Small intestine (tissue), 7 donors: ENCODE data around the gene HES5. TPM values are rescaled to one million over a fixed set of nuclear protein-coding genes. Genes with fewer than 3 reads are reported as not detected.

ENCODE experiments used
- DNase-seq, 2 donors: peaks; one replicate each; pipeline versions ENCODE4 v3.0.0 to v3.0.0-alpha.2; 2013
- FAIRE-seq: peaks from 2 replicates; lab custom pipeline; 2012; peaks lifted over from hg19 to GRCh38; lab: Jason Lieb, UNC
- H3K27ac ChIP-seq, 3 donors: one replicate each; pipeline ENCODE4 v1.5.1; 2013; ENCODE audit warnings: low read length in 2 of 3, mild to moderate bottlenecking in 2 of 3, control low read depth in 1 of 3, inconsistent platforms in 1 of 3, low read depth in 1 of 3, moderate library complexity in 1 of 3
- H3K27me3 ChIP-seq, 3 donors: one replicate each; pipeline ENCODE4 v1.6.1; 2013; ENCODE audit warnings: low read length in 3 of 3, inconsistent platforms in 1 of 3; ENCODE audit not compliant: control insufficient read depth in 3 of 3, insufficient read depth in 3 of 3
- H3K36me3 ChIP-seq, 3 donors: one replicate each; pipeline ENCODE4 v1.6.1; 2013; ENCODE audit warnings: low read length in 3 of 3, inconsistent platforms in 1 of 3, low read depth in 1 of 3, mild to moderate bottlenecking in 1 of 3, moderate library complexity in 1 of 3; ENCODE audit not compliant: control insufficient read depth in 3 of 3, insufficient read depth in 2 of 3
- H3K4me1 ChIP-seq, 3 donors: one replicate each; pipeline ENCODE4 v1.6.1; 2013; ENCODE audit warnings: low read length in 2 of 3, inconsistent platforms in 1 of 3, low read depth in 1 of 3, mild to moderate bottlenecking in 1 of 3, moderate library complexity in 1 of 3; ENCODE audit not compliant: control insufficient read depth in 3 of 3, insufficient read depth in 2 of 3
- H3K4me3 ChIP-seq, 3 donors: one replicate each; pipeline ENCODE4 v1.5.1; 2013; ENCODE audit warnings: low read length in 3 of 3, control low read depth in 1 of 3, inconsistent platforms in 1 of 3, low read depth in 1 of 3, mild to moderate bottlenecking in 1 of 3, moderate library complexity in 1 of 3
- H3K9me3 ChIP-seq, 2 donors: one replicate each; pipeline ENCODE4 v1.6.1; 2013; ENCODE audit warnings: low read depth in 1 of 2, low read length in 1 of 2; ENCODE audit not compliant: control insufficient read depth in 2 of 2, insufficient read depth in 1 of 2
- WGBS, 3 donors: extraction: QIAGEN DNeasy Blood & Tissue Kit; methylation state at CpG; one replicate each; pipeline ENCODE4 v1.1.7; 2013; 5-methylcytosine and 5-hydroxymethylcytosine counted together
- polyA plus RNA-seq, 4 donors: library from polyadenylated mRNA; stranded (reverse) in 3 of 4; unstranded in 1 of 4; fragments of 200-250 nt in 3 of 4; fragments of 120-200 nt in 1 of 4; gene quantifications; one replicate each; pipeline versions ENCODE4 v1.2.1 to v1.2.3, GENCODE V29; 2013
- donor health status: healthy with polysubstance abuse.
- donor health status: control.
- donor health status: control.
- donor health status: Bipolar disorder and iron deficiency.
- donor health status: healthy.

HES5 gene
- polyA plus RNA-seq, 4 donors: 0.19 to 0.30 TPM; not detected in 2

DNA sequence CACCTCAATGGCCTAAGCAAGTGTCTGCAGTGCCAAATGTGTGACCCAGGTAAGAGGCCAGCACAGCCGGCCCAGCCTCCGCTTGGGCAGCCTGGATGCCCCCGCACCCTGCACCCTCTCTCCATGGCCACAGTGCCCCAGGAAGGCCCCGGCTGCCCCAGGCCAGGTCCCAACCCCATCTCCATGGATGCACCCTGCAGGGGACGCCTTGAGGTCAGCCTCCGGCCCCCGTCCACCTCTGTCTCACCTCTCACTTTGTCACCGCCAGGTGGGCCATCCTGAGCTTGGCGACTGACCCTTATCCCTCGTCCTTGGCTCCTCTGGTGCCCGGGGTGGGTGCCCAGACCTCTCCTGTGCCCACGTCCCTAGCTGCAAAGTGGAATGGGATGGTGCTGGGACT lies 28.4 kb upstream of the HES5 start:
- Histone ChIP-seq H3K27me3 (no peaks in the 10 kb centered on the region), H3K4me3 (peak overlapping the region in 2 of 3 donors; percentile 90 to 92), H3K9me3 (no peaks in the 10 kb centered on the region), H3K36me3 (peaks cover 5 to 83% (median 15%) of the 10 kb centered on the region in 3 donors), H3K27ac (peak overlapping the region in 1 of 3 donors; percentile 99), H3K4me1 (peaks cover 0 to 80% (median 5%) of the 10 kb centered on the region in 3 donors)
- DNase-seq (no peak), FAIRE-seq (no peak)
- WGBS, 3 donors: 94% methylated on average over 11 to 12 of the region's 12 CpGs

DNA sequence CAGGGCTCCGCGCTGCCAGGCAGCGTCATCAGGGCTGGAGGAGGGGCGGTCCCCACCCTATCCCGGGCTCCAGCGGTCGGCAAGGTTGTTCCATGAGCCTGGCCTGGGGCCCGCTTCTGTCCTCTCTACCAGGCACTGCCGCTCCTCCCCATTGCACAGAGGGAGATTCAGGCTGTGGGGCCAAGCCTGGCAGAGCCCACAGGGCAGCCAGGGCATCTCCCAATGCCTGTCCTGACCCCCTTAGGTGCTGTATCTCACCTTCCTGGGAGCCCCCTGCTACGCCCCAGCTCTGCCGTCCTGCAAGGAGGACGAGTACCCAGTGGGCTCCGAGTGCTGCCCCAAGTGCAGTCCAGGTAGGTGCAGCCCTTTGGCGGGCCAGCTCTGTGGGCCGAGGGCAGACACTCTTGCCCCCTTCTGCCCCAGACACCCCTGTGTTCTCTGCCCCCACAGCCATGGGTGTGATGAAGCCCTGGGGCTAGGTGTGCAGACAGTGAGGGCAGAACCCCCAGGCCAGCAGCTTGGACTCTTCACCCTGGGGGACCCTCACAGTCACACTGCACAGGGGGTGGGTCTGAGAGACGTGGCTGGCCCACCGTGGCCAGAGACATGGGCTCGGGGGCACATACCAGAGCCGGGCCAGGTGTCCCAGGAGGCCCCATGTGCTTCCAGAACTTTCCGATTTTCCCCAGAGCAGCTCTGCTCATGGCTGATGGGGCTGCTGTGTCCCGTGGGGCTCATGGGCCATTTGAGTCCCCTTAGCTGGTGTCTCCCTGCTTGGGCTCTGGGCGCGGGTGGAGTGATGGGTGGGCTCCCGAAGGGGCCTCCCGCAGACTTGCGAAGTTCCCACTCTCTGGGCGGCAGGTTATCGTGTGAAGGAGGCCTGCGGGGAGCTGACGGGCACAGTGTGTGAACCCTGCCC lies 27.7 kb upstream of the HES5 start:
- Histone ChIP-seq H3K9me3 (no peaks in the 10 kb centered on the region), H3K27me3 (no peaks in the 10 kb centered on the region), H3K27ac (peak overlapping the region; percentile 96 to 99 (median 98)), H3K4me3 (peak overlapping the region; percentile 74 to 92 (median 90)), H3K36me3 (peaks cover 0 to 76% (median 12%) of the 10 kb centered on the region in 3 donors), H3K4me1 (peaks cover 0 to 73% (median 5%) of the 10 kb centered on the region in 3 donors)
- DNase-seq: peak in 1 of 2 donors; percentile 87
- 51 to 74% (median 65%) methylated on average over 28 to 30 of the region's 30 CpGs for WGBS, 3 donors
- FAIRE-seq: no peak

DNA sequence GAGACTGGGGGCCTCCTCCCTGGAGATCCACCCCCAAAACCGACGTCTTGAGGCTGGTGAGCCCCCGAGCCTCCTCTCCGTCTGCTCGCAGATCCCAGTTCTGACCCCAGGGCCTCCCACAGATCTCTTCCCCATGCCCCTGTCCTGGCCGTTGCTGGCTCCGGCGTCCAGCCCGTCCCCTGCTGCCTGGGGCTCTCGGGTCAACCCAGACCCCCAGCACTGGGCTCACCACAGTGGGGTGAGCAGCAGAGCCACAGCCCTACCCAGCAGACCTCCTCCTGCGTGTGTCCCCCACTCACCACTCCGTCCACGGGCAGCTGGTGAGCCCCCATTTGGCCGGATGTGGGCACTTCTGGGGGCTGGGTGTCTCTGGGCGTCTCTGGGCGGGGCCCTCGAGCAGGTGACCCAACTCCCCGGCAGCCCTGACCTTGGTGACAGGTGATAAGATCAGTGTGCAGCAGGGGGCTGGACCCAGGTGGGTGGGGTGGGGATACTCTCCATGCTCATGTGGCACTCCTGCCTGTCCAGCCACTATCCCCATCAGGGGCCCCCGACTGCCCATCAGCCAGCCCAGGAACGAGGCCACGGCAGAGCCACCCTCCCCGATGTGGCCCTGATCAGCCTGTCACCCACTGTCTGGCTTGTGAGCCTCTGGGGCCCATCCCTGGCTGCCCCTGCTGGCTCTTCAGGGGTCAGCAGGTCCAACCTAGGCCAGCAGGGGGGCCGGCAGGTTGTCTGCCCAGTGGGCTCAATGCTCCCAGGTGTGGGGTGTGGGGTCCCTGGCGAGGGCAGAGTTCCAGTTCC lies 26.8 kb upstream of the HES5 start:
- DNase-seq (peak; percentile 87 to 93), FAIRE-seq (no peak)
- H3K4me3 ChIP-seq: peak overlapping the region; percentile 74 to 92 (median 90)
- peak overlapping the region; percentile 96 to 99 (median 98) for H3K27ac ChIP-seq
- H3K9me3 ChIP-seq: no peaks in the 10 kb centered on the region
- H3K36me3 ChIP-seq: peaks cover 0 to 72% (median 12%) of the 10 kb centered on the region in 3 donors
- no peaks in the 10 kb centered on the region for H3K27me3 ChIP-seq
- 1 to 9% (median 5%) methylated on average over 23 to 24 of the region's 24 CpGs for WGBS, 3 donors
- H3K4me1 ChIP-seq: peaks cover 0 to 64% (median 5%) of the 10 kb centered on the region in 3 donors

DNA sequence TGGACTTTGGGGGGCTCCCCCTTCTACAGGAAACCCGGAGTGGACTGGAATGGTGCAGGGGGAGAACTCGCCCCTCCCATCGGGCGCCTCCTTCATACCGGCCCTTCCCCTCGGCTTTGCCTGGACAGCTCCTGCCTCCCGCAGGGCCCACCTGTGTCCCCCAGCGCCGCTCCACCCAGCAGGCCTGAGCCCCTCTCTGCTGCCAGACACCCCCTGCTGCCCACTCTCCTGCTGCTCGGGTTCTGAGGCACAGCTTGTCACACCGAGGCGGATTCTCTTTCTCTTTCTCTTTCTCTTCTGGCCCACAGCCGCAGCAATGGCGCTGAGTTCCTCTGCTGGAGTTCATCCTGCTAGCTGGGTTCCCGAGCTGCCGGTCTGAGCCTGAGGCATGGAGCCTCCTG lies 26.2 kb upstream of the HES5 start, which contains the start of gene TNFRSF14:
TNFRSF14 (plus strand) TSS at position 95 of the 401 bp plus-strand sequence; CDS start at position 389, 294 bp downstream.
- peaks cover 0 to 70% (median 8%) of the 10 kb centered on the region in 3 donors for H3K36me3 ChIP-seq
- H3K4me1 ChIP-seq: peaks cover 0 to 58% (median 5%) of the 10 kb centered on the region in 3 donors
- WGBS, 3 donors: 0 to 1% (median 1%) methylated on average over 14 to 16 of the region's 16 CpGs
- H3K9me3 ChIP-seq: no peaks in the 10 kb centered on the region
- peak within 1 kb of the TSS; percentile 74 to 92 (median 90) for H3K4me3 ChIP-seq
- no peak for FAIRE-seq
- H3K27ac ChIP-seq: peak within 1 kb of the TSS; percentile 96 to 99 (median 98)
- no peaks in the 10 kb centered on the region for H3K27me3 ChIP-seq
- peak; percentile 79 to 87 for DNase-seq

DNA sequence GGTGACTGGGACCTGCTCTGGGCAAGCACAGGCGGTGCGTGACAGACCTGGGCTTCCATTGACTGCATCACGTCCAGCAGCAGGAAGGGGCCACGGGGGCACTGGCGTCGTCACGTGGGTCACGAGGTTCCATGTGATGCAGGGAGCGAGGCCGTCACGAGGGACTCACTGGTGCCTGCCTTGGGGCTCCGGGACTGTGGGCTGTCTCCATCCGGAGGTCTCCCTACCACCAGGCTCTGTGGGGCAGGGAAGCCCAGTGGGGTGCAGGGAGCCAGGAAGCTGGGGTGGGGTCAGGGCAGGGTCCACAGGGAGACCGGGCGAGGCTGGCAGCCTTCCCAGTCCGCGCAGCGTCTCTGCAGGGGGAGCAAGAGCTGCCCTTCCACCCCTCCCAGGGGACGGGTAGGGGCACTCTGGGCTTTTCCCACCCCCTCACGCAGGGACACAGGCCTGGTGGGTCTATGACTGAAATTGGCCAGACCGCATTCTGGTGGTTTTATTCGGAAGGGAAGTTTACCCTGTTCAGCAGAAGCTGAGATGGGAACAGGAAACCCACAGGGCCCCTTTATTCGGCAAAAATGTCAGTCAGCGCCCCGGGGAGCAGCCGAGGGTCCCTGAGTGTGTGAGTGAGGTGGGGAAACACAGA lies 25.7 kb upstream of the HES5 start:
- peak overlapping the region; percentile 96 to 99 (median 98) for H3K27ac ChIP-seq
- peak; percentile 90 to 95 for DNase-seq
- no peaks in the 10 kb centered on the region for H3K9me3 ChIP-seq
- no peak for FAIRE-seq
- H3K36me3 ChIP-seq: peaks cover 0 to 68% (median 5%) of the 10 kb centered on the region in 3 donors
- WGBS, 3 donors: 0 to 3% (median 1%) methylated on average over 21 to 26 of the region's 26 CpGs
- no peaks in the 10 kb centered on the region for H3K27me3 ChIP-seq
- H3K4me1 ChIP-seq: peaks cover 0 to 53% (median 5%) of the 10 kb centered on the region in 3 donors
- peak overlapping the region; percentile 74 to 92 (median 90) for H3K4me3 ChIP-seq

DNA sequence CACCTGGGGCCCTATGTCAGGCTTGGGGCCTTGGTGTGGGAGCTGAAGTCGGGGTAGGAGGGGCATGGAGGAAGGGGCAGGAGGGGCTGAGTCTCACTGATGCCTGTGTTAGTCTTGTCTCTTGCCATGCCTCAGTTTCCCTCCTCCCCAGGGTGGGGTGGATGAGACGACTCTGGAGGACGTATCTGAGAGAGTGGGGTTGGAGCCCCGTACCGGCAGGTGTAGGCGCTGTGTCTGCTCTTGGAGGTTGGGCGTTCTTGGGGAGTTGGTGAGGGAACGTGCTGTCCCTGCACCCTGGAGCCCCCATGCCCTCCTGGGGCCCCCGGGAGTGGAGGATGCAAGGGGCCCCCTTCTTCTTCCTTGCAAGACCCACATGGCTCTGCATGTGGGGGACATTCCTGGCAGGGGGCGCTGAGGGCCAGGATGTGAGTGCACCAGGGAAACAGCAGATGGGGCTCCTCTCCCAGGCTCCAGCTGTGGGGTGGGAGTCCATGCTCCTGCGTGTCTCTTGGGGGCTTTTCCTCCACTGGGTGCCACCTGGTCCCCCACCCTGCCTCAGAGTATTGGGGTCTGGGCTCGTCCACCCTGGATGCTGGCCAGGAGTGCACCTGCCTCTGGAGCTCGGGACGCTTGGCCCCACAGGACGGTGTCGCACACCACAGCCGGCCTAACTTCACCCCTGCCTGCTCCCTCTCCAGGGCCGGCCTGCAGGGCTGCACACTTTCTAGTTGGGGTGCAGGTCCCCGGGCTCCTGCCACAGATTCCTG lies 24.7 kb upstream of the HES5 start:
- DNase-seq: peak; percentile 57 to 77
- Histone ChIP-seq H3K27me3 (no peaks in the 10 kb centered on the region), H3K4me1 (peaks cover 0 to 44% (median 5%) of the 10 kb centered on the region in 3 donors), H3K4me3 (peak overlapping the region in 2 of 3 donors; percentile 90 to 92), H3K36me3 (peaks cover 0 to 64% (median 4%) of the 10 kb centered on the region in 3 donors), H3K9me3 (no peaks in the 10 kb centered on the region), H3K27ac (peak overlapping the region; percentile 96 to 99 (median 98))
- no peak for FAIRE-seq
- WGBS, 3 donors: 21 to 42% (median 32%) methylated on average over 18 to 19 of the region's 19 CpGs

DNA sequence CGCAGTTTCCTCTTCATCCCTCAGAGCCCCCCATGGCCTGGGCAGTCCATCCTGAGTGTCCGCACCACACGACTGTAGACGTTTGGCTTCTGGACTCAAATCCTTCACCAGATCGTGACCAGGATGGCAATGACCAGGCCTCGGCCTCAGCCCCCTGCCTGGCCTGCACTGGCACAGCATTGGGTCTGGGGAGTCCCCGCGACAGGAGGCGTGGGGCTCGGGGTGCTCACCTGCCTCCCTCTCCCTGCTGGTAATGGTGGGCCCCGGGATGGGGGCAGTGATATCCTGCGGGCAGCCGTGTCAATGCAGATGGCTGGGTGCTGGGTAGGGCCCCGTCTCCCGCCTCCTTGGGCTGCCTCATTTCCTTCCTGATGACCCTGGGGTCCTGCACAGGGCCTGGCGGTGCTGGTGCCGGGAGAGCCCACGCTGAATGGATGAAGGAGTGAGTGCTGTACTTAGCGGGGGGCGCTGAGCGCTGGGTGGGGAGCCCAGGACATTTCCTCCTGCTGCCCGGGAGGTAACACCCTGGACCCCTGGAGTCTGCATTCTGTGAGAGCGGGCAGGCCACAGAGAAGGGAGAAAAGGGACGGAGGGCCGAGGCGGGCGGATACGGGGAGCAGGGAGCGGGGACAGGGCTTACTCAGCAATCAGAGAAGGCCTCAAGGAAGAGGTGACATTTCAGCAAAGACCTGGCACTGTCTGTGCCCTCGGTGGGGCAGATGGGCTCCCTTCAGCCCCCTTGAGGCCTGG lies 24.0 kb upstream of the HES5 start:
- DNase-seq (no peak), FAIRE-seq (no peak)
- 83 to 90% (median 88%) methylated on average over 30 of the region's 30 CpGs for WGBS, 3 donors
- Histone ChIP-seq H3K27ac (peak overlapping the region in 1 of 3 donors; percentile 99), H3K27me3 (no peaks in the 10 kb centered on the region), H3K4me3 (peak overlapping the region in 1 of 3 donors; percentile 90), H3K4me1 (peaks cover 0 to 41% (median 3%) of the 10 kb centered on the region in 3 donors), H3K36me3 (peaks cover 0 to 63% (median 0%) of the 10 kb centered on the region in 3 donors), H3K9me3 (no peaks in the 10 kb centered on the region)
